ENCODE data around the gene CDH20.

DNA sequence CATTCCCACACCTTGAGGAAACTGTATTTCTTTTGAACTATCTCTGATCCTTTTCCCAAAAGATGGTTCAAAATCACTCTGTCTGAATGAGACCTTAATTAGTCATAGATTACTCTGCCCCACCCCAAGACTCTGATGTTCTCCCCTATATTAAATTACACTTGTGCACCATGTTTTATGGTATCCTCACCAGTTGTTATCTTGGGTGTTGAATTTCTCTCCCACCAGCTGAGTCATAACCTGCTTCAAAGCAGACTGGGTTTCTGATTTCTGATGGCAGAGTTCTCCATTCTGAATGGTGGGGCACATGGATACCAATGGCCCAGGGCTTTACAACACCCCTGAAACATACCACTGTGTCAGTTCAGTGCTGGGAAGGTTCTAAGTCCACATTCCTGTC, 15.0 kb downstream of the CDH20 start:
- TF ChIP-seq, protein P1, sequence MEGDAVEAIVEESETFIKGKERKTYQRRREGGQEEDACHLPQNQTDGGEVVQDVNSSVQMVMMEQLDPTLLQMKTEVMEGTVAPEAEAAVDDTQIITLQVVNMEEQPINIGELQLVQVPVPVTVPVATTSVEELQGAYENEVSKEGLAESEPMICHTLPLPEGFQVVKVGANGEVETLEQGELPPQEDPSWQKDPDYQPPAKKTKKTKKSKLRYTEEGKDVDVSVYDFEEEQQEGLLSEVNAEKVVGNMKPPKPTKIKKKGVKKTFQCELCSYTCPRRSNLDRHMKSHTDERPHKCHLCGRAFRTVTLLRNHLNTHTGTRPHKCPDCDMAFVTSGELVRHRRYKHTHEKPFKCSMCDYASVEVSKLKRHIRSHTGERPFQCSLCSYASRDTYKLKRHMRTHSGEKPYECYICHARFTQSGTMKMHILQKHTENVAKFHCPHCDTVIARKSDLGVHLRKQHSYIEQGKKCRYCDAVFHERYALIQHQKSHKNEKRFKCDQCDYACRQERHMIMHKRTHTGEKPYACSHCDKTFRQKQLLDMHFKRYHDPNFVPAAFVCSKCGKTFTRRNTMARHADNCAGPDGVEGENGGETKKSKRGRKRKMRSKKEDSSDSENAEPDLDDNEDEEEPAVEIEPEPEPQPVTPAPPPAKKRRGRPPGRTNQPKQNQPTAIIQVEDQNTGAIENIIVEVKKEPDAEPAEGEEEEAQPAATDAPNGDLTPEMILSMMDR (IDR thresholded peaks at IDR 0.05): no peak
- no peak for TF ChIP-seq POLR2AphosphoS5 (IDR thresholded peaks at IDR 0.05; ENCODE audit: insufficient read depth in 1 of 2, low read depth in 1 of 2)
- TF ChIP-seq POLR2A (IDR thresholded peaks at IDR 0.05): no peak

Data from vagina (tissue), 2 donors.